HepG2 (cell line): ENCODE data around the gene ACSL1. TPM values are rescaled to one million over a fixed set of nuclear protein-coding genes. Genes with fewer than 3 reads are reported as not detected.

ENCODE experiments used
- ARNT2 ChIP-seq: sonication (generic); formaldehyde crosslinking; IDR thresholded peaks from 2 replicates; pipeline ENCODE4 v1.8.0; 2022; ENCODE audit warnings: mild to moderate bottlenecking, low read depth, missing genetic modification reagents, moderate library complexity
- ATF1 ChIP-seq: IDR thresholded peaks from 2 replicates; pipeline ENCODE4 v1.6.1; 2016; ENCODE audit warnings: mild to moderate bottlenecking, control low read depth
- FOXA3 ChIP-seq: IDR thresholded peaks from 2 replicates; pipeline ENCODE4 v1.6.1; 2016; ENCODE audit warnings: missing genetic modification reagents, missing compliant biosample characterization
- KLF13 ChIP-seq: sonication (generic); formaldehyde crosslinking; IDR thresholded peaks from 2 replicates; pipeline ENCODE4 v1.4.0; 2020; ENCODE audit warnings: mild to moderate bottlenecking, missing genetic modification reagents
- MBD4 ChIP-seq: IDR thresholded peaks from 2 replicates; pipeline ENCODE4 v1.6.1; 2012; ENCODE audit warnings: low read length, inconsistent platforms, borderline replicate concordance
- MTF1 ChIP-seq: sonication (generic); formaldehyde crosslinking; IDR thresholded peaks from 2 replicates; pipeline ENCODE4 v1.5.0; 2020; ENCODE audit warnings: missing genetic modification reagents
- NBN ChIP-seq: fragments of 450-650 bp; conservative IDR thresholded peaks from 2 replicates; pipeline ENCODE4 v1.6.1; 2017
- PAX8 ChIP-seq: sonication (generic); formaldehyde crosslinking; IDR thresholded peaks from 2 replicates; pipeline ENCODE4 v1.8.0; 2022; ENCODE audit warnings: mild to moderate bottlenecking, missing genetic modification reagents, borderline replicate concordance
- TAF1 ChIP-seq: sonication (generic); formaldehyde crosslinking; IDR thresholded peaks from 2 replicates; pipeline ENCODE4 v1.4.0; 2020; ENCODE audit warnings: missing genetic modification reagents
- ZNF225 ChIP-seq: sonication (generic); formaldehyde crosslinking; IDR thresholded peaks from 2 replicates; pipeline ENCODE4 v1.4.0; 2020; ENCODE audit warnings: mild to moderate bottlenecking, missing genetic modification reagents
- ZNF230 ChIP-seq: sonication (generic); formaldehyde crosslinking; IDR thresholded peaks from 2 replicates; pipeline ENCODE4 v1.4.0; 2020; ENCODE audit warnings: mild to moderate bottlenecking, missing genetic modification reagents
- ZNF564 ChIP-seq: sonication (generic); formaldehyde crosslinking; IDR thresholded peaks from 2 replicates; pipeline ENCODE4 v1.8.1; 2023; ENCODE audit warnings: mild to moderate bottlenecking, missing genetic modification reagents
- ZNF615 ChIP-seq: sonication (generic); formaldehyde crosslinking; IDR thresholded peaks from 2 replicates; pipeline ENCODE4 v1.5.0; 2020; ENCODE audit warnings: mild to moderate bottlenecking, missing genetic modification reagents, borderline replicate concordance
- ZNF773 ChIP-seq: sonication (generic); formaldehyde crosslinking; IDR thresholded peaks from 2 replicates; pipeline ENCODE4 v1.4.0; 2020; ENCODE audit warnings: missing genetic modification reagents, borderline replicate concordance
- polyA plus RNA-seq, 8 experiments: library from polyadenylated mRNA; depleted of rRNA in 3 of 8; stranded (reverse) in 7 of 8; unstranded in 1 of 8; fragments of >200 nt; fragmentation: Illumina TruSeq in 4 of 8; extraction: Trizol in 4 of 8; gene quantifications; 2 replicates each; pipeline versions ENCODE4 v1.2.1 to v1.2.3, GENCODE V29; 2011 to 2016; ENCODE audit warnings: low read depth in 4 of 8, missing spikeins in 1 of 8, mixed read lengths in 1 of 8; ENCODE audit not compliant: insufficient read depth in 1 of 8
- total RNA-seq, 5 experiments: library from RNA; depleted of rRNA; stranded (reverse); fragments of >200 nt; fragmentation: Illumina TruSeq; extraction: Trizol; gene quantifications; 2 replicates each; pipeline ENCODE4 v1.2.3, GENCODE V29; 2016; ENCODE audit warnings: low read depth in 1 of 5
- TF ChIP-seq, protein P1 (sequence below): sonication (generic); formaldehyde crosslinking; IDR thresholded peaks from 2 replicates; pipeline ENCODE4 v1.5.0; 2020; ENCODE audit warnings: mild to moderate bottlenecking, low read depth, missing genetic modification reagents, borderline replicate concordance
- TF ChIP-seq, protein P2 (sequence below): sonication (generic); formaldehyde crosslinking; IDR thresholded peaks from 2 replicates; pipeline ENCODE4 v1.4.0; 2020; ENCODE audit warnings: missing genetic modification reagents, borderline replicate concordance
- TF ChIP-seq, protein P3 (sequence below): sonication (generic); formaldehyde crosslinking; IDR thresholded peaks from 2 replicates; pipeline ENCODE4 v1.4.0; 2020; ENCODE audit warnings: missing genetic modification reagents
- TF ChIP-seq, protein P4 (sequence below): sonication (generic); formaldehyde crosslinking; IDR thresholded peaks from 2 replicates; pipeline ENCODE4 v1.5.0; 2020; ENCODE audit warnings: mild to moderate bottlenecking, missing genetic modification reagents, borderline replicate concordance
- TF ChIP-seq, protein P5 (sequence below): sonication (generic); formaldehyde crosslinking; IDR thresholded peaks from 2 replicates; pipeline ENCODE4 v1.4.0; 2020; ENCODE audit warnings: missing genetic modification reagents, borderline replicate concordance

Gene ACSL1
- total and polyA plus RNA-seq, 2 of the 13 experiments (the other 11 are each of a cell fraction or from before 2014, with no cell fraction given) = 10.0 to 29.8 TPM

DNA sequence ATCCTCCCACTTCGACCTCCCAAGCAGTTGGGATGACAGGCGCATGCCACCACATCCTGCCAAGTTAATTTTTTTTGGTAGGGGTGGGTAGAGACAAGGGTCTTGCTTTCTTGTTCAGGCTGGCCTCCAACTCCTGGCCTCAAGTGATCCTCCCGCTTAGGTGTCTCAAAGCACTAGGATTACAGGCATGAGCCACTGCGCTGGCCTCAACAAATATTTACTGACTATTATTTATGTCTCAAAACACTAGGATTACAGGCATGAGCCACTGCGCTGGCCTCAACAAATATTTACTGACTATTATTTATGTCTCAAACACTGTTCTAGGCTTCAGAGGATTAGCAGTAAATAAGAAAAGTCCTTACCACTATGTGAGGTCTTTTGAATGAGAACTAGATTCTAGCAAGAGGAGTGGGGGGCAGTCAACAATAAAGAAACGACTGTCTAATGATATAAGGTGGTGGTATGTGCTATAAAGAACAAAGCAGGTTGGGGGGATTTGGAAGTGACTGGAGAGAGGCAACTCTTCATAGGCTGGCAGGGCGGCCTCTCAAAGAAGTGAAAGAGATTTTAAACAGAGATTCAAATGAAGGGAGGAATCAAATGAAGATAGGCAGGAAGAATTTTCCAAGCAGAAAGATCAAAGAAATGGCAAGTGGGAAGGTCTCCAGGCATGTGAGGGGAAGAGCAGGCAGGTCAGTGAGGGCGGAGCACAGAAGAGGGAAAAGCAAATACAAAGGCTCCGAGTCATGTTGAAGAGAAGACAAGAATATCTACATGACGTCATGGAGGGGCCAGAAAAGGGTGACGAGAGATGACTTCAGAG is 12.7 kb upstream of the ACSL1 start (continued):
- TF ChIP-seq ZNF615 = no peak
- TF ChIP-seq PAX8 = no peak
- TF ChIP-seq MTF1 (CRISPR knock-in tag) = no peak
- TF ChIP-seq ARNT2 = no peak
- no peak for TF ChIP-seq ZNF564 (CRISPR knock-in tag)
- no peak for TF ChIP-seq KLF13
- TF ChIP-seq, protein P1, sequence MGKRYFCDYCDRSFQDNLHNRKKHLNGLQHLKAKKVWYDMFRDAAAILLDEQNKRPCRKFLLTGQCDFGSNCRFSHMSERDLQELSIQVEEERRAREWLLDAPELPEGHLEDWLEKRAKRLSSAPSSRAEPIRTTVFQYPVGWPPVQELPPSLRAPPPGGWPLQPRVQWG (CRISPR knock-in tag) = no peak
- no peak for TF ChIP-seq ZNF230 (CRISPR knock-in tag)
- TF ChIP-seq, protein P2, sequence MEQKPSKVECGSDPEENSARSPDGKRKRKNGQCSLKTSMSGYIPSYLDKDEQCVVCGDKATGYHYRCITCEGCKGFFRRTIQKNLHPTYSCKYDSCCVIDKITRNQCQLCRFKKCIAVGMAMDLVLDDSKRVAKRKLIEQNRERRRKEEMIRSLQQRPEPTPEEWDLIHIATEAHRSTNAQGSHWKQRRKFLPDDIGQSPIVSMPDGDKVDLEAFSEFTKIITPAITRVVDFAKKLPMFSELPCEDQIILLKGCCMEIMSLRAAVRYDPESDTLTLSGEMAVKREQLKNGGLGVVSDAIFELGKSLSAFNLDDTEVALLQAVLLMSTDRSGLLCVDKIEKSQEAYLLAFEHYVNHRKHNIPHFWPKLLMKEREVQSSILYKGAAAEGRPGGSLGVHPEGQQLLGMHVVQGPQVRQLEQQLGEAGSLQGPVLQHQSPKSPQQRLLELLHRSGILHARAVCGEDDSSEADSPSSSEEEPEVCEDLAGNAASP (CRISPR knock-in tag) = peak; percentile 92; the same call in 1 of the 2 replicates
- TF ChIP-seq, protein P3, sequence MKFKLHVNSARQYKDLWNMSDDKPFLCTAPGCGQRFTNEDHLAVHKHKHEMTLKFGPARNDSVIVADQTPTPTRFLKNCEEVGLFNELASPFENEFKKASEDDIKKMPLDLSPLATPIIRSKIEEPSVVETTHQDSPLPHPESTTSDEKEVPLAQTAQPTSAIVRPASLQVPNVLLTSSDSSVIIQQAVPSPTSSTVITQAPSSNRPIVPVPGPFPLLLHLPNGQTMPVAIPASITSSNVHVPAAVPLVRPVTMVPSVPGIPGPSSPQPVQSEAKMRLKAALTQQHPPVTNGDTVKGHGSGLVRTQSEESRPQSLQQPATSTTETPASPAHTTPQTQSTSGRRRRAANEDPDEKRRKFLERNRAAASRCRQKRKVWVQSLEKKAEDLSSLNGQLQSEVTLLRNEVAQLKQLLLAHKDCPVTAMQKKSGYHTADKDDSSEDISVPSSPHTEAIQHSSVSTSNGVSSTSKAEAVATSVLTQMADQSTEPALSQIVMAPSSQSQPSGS (CRISPR knock-in tag) = peak; percentile 94
- TF ChIP-seq ZNF773 (CRISPR knock-in tag) = no peak
- no peak for TF ChIP-seq TAF1 (CRISPR knock-in tag)
- TF ChIP-seq ATF1 = no peak; the same call in none of the 2 replicates
- TF ChIP-seq NBN = no peak
- TF ChIP-seq, protein P4, sequence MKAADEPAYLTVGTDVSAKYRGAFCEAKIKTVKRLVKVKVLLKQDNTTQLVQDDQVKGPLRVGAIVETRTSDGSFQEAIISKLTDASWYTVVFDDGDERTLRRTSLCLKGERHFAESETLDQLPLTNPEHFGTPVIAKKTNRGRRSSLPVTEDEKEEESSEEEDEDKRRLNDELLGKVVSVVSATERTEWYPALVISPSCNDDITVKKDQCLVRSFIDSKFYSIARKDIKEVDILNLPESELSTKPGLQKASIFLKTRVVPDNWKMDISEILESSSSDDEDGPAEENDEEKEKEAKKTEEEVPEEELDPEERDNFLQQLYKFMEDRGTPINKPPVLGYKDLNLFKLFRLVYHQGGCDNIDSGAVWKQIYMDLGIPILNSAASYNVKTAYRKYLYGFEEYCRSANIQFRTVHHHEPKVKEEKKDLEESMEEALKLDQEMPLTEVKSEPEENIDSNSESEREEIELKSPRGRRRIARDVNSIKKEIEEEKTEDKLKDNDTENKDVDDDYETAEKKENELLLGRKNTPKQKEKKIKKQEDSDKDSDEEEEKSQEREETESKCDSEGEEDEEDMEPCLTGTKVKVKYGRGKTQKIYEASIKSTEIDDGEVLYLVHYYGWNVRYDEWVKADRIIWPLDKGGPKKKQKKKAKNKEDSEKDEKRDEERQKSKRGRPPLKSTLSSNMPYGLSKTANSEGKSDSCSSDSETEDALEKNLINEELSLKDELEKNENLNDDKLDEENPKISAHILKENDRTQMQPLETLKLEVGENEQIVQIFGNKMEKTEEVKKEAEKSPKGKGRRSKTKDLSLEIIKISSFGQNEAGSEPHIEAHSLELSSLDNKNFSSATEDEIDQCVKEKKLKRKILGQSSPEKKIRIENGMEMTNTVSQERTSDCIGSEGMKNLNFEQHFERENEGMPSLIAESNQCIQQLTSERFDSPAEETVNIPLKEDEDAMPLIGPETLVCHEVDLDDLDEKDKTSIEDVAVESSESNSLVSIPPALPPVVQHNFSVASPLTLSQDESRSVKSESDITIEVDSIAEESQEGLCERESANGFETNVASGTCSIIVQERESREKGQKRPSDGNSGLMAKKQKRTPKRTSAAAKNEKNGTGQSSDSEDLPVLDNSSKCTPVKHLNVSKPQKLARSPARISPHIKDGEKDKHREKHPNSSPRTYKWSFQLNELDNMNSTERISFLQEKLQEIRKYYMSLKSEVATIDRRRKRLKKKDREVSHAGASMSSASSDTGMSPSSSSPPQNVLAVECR (CRISPR knock-in tag) = peak; percentile 41; the same call in 1 of the 2 replicates
- peak; percentile 75; the same call in 1 of the 2 replicates for TF ChIP-seq MBD4
- TF ChIP-seq ZNF225 (CRISPR knock-in tag) = no peak
- TF ChIP-seq, protein P5, sequence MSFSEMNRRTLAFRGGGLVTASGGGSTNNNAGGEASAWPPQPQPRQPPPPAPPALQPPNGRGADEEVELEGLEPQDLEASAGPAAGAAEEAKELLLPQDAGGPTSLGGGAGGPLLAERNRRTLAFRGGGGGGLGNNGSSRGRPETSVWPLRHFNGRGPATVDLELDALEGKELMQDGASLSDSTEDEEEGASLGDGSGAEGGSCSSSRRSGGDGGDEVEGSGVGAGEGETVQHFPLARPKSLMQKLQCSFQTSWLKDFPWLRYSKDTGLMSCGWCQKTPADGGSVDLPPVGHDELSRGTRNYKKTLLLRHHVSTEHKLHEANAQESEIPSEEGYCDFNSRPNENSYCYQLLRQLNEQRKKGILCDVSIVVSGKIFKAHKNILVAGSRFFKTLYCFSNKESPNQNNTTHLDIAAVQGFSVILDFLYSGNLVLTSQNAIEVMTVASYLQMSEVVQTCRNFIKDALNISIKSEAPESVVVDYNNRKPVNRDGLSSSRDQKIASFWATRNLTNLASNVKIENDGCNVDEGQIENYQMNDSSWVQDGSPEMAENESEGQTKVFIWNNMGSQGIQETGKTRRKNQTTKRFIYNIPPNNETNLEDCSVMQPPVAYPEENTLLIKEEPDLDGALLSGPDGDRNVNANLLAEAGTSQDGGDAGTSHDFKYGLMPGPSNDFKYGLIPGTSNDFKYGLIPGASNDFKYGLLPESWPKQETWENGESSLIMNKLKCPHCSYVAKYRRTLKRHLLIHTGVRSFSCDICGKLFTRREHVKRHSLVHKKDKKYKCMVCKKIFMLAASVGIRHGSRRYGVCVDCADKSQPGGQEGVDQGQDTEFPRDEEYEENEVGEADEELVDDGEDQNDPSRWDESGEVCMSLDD (CRISPR knock-in tag) = no peak
- peak; percentile 98 for TF ChIP-seq FOXA3
